ENCODE measurements around the gene IRS1.

Gene IRS1

DNA sequence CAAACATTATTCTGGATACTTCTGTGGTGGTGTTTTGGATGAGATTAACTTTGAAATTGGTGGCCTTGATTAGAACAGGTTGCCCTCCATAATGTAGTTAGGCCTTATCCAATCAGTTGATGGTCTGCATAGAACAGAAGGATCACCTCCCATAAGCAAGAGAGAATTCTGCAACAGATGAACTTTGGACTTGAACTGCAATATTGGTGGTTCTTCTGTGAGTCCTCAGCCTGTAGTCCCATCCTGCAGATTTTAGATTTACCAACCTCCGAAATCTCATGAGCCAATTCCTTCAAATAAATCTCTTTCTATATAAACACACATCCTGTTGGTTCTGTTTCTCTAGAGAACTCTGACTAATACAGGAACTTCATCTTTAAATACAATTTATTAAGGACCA lies 81.9 kb downstream of the IRS1 start:
- no peak for DNase-seq

- DNase-seq = no peak
These were observed 83.5 kb downstream of the IRS1 start for GRCh38 chr2:226716126-226716525.

GRCh38 chr2:226715347-226715990 lies 84.2 kb downstream of the IRS1 start:
- no peak for DNase-seq

DNA sequence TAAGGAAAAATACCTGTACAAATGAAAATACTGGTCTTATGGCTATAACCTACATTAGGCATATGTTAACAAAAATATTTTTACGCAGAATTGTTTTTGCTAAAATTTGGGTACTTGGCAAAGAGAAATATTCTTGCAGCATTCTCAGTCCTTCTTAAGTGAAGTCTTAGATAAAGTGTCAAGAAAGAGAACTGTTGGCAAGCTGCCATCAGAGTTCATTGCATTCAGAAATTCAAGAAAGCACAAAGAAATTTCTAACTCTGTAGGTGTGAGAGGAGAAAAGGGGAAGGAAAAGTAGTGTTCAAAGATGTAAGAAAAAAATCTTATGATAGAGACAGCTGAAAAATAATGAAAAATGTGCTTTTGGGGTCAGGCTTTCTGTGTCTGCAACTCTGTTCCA lies 86.7 kb downstream of the IRS1 start:
- no peak for DNase-seq

DNA sequence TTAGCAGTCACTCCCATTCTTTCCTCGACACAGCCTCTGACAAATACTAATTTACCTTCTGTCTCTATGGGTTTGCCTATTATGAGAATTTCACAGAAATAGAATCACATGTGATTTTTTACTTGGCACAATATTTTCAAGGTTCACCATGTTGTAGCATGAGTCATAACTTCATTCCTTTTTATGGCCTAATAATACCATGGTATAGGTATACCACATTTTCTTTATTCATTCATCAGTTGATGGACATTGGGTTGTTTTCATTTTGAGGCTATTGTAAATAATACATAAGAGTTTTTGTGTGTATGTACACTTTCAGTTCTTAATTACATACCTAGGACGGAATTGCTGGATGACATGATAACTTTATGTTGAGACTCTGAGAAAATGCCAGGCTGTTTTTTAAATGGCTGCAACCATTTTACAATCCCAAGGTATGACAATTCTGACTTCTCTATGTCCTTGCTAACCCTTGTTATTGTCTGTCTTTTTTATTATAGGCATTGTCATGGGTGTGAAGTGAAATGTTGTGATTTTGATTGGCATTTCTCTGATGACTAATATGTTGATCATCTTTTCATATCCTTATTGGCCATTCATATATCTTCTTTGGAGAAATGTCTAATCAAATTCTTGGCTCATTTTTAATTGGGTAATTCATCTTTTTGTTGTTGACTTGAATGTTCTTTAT lies 87.9 kb downstream of the IRS1 start:
- no peak for DNase-seq

- no peak for DNase-seq
These were observed 92.1 kb downstream of the IRS1 start for GRCh38 chr2:226707499-226707898.

- no peak for DNase-seq
These were observed 93.7 kb downstream of the IRS1 start for GRCh38 chr2:226705965-226706364.

DNA sequence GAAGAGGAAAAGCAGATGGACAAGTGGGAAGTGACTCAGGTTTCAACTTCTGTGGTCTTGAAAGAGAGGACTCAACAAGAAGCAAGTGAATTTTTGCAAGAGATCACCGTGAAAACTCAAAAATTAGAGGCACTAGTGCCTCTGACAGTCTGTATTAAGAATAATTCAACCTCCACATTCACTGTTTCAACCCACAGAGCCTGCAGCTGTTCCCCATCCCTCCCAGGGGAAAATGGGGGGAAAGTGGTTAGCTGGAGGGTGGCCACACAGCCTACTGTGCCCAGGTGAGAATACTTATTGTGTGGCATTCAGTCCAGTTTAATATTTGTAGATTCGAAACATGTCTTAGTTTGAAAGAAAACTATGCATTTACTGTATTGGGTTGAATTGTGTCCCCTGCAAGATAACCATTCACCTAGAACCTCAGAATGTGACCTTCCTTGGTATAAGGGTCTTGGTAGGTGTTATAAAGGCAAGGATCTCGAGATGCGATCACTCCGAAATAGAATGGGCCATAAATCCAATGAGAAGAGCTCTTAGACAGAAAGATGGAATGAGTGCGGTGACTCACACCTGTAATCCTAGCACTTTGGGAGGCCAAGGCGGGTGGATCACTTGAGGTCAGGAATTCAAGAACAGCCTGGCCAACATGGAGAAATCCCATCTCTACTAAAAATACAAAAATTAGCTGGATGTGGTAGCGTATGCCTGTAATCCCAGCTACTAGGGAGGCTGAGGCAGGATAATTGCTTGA lies 94.3 kb downstream of the IRS1 start:
- no peak for DNase-seq

DNA sequence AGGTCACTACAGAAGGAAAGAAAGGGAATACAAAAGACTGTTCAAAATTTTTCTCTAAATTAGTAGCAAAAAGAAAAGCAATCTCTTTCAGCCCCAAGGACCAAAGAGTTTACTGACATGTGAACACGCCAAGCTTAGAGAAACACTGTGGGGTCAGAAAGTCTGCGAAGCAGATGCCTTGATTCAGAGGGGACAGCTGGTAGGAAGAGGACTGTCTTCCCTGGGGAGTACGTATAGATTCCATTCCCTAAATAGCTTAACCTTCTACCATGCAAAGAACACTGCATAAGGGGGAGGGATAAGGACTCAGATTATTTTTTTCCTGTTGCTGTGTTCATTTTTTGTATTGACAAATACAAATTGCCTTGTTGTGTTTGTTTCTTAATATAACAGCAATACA lies 96.1 kb downstream of the IRS1 start:
- DNase-seq = no peak

GRCh38 chr2:226702376-226702775 lies 97.2 kb downstream of the IRS1 start:
- DNase-seq = no peak

DNA sequence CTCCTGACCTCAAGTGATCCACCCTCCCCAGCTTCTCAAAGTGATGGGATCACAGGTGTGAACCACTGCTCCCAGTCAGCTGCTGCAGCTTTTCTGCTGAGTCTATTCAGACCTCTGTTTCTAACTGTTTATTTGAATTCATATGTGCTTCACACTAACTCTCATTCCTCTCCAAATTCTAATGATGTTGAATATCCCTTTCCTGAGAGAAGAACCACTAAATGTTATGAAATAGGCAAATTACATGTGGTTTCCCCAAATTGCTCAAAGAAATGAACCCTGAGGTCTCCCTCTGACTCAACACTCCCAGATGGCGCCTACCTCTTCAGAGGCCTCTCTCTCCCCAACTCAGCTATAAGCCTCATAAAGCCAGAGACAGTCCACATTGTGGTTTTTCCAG lies 98.6 kb downstream of the IRS1 start:
- DNase-seq = no peak

DNA sequence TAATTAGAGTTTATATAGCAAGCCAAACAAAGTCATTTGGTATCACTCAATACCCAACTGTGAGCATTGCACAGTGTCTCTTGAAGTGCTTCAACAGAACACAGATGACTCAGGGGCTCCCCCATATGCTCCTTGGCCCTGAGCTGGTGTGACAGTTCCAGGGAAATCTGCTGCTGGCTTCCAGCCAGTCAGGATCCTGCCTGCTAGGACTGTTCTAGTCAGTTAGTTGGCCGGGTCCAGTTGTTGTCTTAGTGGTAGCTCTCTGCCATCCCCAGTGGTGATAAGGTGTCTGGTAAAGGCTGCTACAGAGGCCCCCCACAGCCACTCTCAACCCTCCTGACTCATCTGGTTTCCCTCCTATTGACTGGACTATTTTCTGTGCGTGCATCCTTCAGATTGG lies 100.3 kb downstream of the IRS1 start:
- no peak for DNase-seq

DNA sequence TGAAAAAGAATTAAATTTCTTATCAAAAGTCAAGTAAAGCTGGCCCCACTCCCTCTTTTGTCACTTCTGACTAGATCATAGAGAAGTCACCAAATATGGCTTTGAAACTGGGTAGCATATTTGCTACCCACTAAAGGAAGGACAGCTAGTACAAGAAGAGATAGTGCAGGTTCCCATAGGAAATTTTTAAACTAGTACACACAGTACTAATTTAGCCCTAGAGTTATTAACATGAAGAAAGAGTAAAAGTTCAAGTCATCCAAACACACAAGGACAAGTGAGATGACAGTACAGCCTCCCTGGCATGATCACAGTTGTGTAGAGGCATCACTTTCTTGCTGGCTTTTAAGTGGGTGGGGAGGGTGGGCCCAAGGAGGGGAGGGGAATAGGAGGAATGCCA lies 100.9 kb downstream of the IRS1 start:
- no peak for DNase-seq

- no peak for DNase-seq
These were observed 104.9 kb downstream of the IRS1 start for GRCh38 chr2:226694586-226695284.

GRCh38 chr2:226694149-226694548 lies 105.5 kb downstream of the IRS1 start:
- no peak for DNase-seq

- DNase-seq = no peak
These were observed 106.1 kb downstream of the IRS1 start for GRCh38 chr2:226693521-226693920.

- DNase-seq = no peak
These were observed 107.0 kb downstream of the IRS1 start for GRCh38 chr2:226692521-226693126.

GRCh38 chr2:226691255-226691654 lies 108.4 kb downstream of the IRS1 start:
- DNase-seq = no peak

DNA sequence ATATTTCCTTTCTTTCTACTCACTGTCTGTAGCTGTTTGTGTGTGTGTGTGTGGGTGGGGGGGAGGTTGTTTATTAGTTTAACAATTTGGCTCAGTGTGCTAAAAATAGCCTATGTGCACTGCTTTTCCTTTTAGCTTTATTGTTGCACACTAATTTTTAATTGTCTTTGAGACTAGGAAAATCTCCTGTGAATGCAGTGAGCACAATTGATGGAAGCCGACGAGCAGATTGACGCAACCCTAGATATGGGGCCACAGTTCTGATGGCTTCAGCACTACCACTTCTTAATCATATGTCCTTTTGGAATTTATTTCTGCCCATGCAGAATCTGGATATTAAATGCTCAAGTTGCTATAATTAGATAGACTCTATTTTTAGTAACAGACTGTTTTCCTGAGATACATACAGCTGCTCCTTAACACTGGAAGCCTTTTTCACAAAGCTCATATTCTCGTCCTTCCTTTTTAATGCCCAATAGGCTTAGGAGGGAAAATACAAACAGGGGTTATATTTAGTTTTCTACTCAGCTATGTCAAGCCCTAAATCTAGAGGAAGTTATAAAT lies 109.1 kb downstream of the IRS1 start:
- DNase-seq = no peak

GRCh38 chr2:226687641-226688253 lies 111.9 kb downstream of the IRS1 start:
- no peak for DNase-seq

DNA sequence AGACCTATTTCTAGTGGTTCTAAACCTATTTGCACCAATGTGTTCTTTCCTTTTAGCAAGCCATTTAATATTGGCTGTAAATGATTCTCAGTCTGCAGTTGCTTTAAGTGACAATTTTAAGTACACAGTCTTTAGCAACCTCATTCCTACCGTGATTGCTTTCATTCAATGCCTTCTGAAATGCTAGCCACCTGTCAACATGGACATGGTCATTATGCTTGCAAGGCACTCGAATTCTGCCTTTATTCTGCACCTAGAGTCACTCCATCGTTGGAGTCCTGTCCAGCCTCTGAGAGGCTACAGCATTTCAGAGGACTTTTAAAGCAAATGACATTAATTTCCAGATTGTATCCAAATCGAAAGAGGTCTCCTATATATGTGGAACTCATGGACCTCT lies 115.1 kb downstream of the IRS1 start:
- no peak for DNase-seq

- DNase-seq = no peak
These were observed 115.6 kb downstream of the IRS1 start for GRCh38 chr2:226683944-226684562.

Data from CD4-positive, alpha-beta T cell treated with Interleukin-4 for 4 hours (primary cell).